Activated effector memory CD4-positive, alpha-beta T cell treated with anti-CD3 and anti-CD28 coated beads, Interleukin-2, amount 50 U/mL, for 16 hours (primary cell): ENCODE measurements around the gene NCAPH2.

Experiments
- DNase-seq: peaks from one replicate; pipeline ENCODE4 v3.0.0-alpha.2; 2020

Gene NCAPH2

DNA sequence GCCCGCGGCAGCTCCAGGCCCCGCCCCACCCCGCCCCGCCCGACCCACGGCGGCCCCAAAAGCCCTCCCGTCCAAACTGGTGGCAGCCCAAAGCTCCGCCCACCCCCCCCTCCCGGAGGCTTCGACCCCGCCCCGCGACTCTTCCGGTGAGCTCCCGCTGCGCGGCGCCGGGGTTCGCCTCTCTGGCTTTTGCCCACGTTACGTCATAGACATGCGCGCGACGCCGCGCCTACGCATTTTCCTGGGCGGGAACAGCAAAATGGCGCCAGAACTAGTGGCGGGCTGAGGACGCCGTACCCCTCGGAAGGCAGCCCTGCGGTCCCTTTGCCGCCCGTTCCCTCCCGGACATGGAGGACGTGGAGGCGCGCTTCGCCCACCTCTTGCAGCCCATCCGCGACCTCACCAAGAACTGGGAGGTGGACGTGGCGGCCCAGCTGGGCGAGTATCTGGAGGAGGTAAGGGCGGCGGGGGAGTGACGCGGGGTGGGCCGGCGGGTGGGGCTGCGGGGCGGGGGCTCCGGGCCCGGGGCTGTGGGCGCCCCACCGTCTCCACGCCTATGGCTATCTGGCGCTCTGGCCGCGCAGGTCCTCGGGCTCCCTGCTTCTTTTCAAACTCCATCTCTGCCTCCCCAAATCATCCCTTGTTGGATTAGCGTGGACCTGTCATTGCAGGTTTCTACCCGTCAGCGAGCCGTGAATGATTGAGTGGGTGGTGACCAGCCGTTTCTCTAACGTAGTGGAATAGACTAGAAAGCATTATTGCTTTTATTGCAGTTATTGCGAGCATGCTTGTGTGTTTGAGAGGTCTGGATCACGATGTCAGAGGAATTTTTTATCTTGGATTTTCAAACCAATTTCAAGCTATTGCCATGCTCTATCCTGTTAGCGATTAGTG lies at the start of gene NCAPH2:
TSS of gene NCAPH2 (plus strand) at position 234 of the 894 bp plus-strand sequence. CDS start at position 348, 114 bp downstream.
- peak; percentile 100 for DNase-seq

DNA sequence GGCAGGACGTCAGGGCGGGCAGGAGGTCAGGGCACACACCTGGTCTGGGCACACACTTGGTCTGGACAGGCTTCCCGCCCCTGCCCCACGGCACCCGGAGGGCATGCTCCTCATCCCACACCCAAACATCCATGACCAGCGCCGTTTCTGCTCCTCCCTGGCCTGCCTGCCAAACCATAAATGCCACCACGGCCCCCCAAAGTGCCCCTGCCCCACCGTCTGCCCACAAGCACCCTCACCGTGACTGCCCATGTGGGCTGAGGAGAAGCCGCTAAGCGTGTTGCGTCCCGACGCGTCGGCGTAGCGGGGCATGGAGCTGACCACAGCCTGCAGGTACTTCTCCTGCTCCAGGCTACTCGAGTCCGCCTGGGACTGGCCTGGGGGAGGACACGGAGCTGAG lies 49.0 kb upstream of the NCAPH2 start:
- DNase-seq: no peak

DNA sequence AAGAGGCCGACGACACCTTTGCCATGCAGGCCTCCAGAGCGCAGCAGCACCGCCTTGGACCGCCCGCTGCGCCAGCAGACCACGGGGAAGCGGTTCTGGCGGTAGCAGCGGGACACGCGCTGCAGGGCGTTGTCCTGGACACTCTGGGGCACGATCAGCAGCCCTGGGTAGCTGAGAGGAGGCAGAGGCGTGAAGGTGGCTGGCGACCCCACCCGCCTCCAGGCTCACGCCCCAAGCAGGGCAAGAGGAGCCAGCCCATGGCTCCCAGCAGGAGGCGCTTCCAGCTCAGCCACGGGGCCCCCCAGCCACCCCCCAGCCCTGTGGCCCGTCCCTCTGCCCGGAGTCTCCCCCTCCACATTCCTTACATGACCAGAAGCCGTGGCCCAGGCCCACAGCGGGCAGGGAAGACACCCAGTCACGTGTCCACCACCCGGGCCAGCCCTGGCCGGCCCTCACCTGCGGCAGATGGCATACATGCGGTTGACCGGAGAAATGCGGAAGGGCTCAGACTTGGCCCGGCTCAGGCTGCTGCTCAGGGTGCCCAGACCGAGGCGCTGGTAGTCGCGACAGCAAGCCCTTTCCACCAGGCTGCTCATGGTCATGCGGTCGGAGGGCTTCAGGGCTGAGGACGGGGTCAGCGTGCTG lies 48.4 kb upstream of the NCAPH2 start:
- no peak for DNase-seq

DNA sequence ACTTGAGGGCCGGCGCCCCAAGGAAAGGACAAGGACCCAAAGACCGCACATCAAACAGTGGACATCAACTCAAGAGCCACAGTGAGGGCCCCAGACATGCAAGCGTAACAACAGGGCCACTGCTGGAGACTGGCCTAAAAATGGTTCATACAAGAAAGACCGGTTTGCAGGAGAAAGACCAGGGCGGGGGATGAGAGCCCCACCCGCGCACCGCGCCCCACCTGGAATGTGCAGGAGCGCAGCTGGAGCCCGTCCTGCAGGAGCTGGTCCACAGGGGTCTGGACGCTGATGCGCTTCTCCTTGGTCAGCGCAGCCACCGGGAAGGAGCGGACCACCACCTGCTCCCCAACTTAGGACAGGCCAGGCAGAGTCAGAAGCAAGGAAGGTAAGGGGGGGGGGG lies 47.1 kb upstream of the NCAPH2 start:
- no peak for DNase-seq

DNA sequence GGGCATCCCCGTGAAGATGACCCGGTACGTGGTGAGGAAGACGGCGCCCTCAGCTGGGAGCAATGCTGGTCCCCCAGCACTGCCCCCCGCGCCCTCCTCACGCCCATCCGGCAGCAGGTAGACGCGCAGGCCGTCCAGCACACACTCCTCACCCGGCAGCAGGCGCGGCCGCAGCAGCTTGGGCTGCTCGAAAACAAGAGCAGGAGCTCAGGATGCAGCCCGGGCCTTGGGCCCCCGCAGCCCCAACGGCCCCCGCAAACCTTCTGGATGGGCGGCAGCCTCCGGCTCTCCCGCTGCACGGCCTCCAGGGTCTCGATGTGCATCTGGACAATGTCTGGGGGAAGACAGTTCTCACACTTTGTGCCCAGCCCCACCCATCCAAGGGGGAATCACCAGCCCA lies 46.5 kb upstream of the NCAPH2 start:
- no peak for DNase-seq

DNA sequence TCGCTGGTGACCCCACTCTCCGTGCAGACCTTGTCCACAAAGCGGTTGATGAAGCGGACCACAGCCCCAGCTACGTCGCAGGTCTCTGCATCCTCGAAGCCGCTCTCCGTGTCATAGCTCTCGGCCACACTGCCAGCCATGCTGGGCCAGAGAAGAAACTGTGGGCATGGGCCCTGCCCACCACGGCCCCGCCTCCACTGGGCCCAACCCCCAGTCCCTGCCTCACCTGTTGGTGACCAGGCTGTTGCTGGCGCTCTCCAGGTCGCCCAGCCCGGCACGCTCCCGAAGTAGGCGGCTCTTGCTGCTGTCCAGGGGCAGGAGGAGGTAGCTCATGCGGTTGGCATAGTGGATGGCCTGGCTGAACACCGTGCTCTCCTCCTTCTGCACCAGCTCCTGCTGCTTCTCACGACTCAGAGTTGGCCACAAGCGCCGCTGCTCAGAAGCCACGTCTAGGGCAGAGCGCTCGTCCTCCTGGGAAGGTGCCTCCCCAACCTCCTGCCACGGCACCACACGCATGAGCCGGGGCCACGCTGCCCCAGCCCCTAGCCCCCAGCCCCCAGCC lies 46.0 kb upstream of the NCAPH2 start:
- no peak for DNase-seq

DNA sequence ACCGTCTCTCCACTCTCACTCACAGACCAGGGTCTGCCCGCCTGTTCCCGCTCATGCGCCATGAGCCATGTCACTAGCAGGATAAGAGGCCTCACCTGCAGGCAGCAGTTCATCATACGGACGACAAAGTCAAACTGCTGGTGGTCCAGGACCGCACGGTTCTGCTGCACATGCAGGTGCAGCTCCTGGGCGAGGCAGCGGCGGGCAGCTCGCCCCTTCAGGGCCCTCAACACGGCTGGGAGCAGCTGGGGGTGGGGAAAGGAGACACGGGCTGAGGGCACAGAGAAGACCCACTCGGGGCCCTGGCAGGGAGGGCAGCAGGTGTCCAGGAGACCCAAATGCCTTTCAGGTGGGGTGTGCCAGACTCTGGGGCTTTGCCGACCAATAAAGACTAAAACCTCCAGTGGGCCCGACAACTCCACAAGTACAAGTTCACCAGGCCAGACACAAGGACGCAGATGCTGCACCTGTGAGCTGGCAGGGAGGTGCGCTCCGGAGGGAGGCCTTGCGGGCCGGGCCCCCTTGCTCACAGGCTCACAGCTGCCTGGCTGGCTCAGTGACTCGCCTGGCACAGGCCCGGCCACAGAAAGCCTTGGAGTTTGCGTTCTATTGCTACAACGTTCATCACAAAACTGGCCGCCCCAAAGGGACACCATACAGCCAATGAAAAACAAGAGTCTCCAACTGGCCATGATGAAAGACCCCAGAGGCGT lies 44.7 kb upstream of the NCAPH2 start:
- DNase-seq: no peak

DNA sequence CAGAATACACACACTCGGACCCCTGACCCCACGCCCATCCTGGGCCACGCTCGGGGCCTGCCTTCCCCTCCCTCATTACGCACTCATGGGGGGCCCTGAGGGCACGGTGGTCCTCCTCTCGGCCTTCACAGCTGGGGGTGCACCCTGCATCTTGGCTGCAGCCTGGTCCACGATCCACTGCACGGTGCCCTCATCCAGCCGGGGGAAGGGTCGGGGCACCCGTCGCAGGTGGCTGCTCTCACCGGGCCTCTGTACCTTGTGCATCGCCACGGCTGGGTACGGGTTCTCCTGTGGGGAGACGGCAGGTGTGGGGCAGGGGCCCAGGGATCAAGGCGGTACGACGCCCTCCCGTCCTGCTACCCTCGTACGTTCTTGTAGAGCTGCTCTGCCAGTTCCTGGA lies 43.6 kb upstream of the NCAPH2 start:
- DNase-seq: no peak

DNA sequence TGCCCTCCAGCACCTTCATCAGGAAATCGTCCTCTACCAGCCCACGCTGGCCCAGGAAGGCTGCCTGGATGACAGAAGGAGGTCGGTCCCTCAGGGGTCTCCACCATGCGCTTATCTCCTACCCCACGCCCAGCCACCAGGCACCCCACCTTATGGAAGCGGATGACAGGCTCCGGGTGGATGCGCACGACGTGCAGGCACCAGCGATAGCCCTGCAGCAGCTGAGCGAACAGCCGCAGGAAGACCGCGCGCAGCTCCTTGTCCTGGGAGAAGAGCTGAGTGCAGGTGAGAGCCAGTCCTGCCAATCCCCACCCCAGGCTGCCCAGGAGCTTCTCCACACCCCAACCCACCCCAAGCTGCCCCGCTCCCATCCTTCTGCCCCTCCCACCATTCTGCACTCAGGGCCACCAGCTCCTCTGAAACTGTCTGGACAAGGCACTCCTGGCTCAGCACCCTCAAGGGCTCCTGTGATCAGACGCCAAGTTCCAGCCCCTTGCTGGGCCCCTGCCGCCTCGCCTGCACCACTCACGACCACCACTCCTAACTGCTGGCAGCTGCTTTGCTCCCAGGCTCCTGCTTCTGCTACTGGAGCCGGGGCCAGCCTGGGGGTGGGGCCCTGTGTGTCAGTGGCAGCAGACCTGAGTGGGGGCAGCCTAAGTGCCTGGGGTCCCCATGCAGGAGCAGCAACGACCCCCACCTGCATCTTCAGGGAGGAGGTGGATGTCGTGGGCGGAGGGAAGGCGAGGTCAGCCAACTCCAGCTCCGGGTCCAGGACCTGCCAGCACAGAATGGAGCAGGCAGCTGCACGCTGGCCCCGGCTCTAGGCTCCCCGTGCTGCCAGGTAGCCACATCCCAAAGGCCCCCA lies 42.7 kb upstream of the NCAPH2 start:
- DNase-seq: no peak

DNA sequence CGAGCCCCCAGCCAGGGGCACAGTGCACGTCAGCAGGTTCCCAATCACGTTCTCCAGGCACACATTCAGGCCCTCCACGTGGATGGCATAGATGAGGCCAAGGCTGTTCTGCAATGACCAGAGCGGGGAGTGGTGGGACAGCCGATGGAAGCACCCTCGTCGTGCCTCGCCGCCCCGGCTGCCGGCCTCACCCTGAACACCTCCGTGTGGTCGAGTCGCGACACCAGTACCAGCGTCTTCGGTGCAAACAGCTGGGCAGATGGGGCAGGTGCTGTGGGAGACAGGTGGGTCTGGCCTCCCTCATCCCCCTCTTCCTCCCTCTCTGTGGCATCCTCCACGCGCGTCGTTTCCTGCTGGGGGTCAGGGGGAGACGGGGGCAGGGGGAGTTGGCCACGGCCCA lies 40.7 kb upstream of the NCAPH2 start:
- no peak for DNase-seq

DNA sequence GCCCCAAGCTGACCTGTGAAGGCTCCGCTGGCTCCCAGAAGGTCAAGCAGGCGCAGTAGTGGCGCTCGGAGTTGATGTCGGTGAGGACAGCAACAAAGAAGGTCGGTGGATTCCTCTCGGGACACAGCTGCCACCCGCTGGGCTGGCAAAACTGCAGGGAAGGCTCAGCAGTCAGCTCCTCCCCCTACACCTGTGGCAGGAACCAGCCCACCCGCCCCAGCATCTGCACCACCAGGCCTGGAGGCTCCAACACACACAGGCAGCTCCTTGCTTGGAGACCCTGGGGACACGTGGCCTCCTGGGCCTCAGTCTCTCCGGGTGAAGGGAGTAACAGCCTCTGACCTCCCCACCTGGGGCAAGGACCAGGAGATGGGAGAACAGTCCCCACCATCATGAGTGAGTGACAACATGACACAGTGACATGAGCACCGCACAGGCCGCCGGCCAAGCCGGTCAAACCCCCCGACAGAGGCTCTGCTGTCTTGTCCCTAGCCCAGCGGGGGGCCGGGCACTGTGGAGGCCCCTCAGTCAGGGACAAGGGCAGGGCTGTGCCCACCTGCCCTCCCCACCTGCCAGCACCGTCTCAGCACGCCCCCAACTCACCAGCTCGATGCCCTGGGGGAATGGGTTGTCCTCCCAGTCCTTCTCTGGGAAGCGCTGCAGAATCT lies 40.1 kb upstream of the NCAPH2 start:
- no peak for DNase-seq

DNA sequence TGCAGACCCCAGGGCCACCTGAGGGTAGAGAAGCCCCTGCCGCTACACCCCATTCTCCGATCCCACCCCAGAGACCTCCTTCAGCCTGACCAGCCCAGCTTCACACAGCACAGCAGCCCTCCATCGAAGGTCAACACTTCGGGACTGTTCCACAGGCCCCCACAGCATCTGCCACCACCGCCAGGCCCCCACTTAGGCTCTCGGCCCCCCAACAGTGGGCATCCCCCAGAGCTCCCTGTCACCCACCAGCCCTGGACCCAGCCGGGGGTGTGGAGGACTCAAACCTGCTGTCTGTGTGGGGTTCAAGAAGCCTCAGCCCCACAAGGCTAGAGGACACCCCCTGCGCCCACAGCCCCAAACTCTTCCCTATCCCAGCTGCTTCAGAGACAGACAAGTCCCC lies 39.4 kb upstream of the NCAPH2 start:
- DNase-seq: no peak

DNA sequence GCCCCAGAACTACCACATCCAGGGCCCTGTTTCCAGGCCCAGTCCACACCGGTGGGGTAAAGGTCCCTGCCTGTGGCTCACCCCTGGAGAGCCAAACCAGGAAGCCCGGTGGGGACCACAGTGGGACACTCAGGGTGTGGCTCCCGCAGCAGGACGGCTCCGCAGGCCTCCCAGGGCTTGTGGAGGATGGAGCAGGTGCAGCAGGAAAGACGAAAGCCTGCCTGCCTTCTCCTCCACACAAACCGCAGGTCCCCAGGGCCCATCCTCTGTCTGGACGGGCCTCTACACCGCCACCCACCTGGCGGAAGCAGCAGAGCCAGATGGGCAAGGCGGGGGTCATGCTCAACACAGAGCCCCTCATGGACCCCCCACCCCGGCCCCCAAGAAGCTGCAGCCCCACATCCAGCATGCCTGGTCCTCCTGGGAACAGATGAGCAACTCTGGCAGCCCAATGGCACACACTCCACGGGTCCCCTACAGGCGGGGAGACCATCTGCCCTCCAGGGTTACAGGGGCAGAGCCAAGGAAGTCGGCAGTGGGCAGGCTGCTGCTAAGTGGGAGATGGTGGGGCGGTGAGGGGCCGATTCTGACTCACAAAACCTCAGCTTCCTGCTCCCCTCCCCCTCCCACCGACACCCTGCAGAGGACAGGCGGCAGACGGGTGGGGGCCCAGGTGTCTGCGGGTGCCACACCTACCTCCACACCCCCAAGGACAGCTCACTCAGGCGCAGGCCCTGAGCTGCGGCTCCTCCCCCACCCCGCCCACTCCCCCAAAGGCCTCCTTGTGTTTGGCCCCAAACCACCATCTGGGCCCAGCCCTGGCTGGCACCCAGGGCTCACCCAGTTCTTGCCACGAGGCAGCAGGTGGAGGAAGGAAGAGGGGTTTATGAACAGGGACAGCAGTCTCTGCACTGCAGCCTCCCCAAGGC lies 38.4 kb upstream of the NCAPH2 start:
- DNase-seq: peak; percentile 97

DNA sequence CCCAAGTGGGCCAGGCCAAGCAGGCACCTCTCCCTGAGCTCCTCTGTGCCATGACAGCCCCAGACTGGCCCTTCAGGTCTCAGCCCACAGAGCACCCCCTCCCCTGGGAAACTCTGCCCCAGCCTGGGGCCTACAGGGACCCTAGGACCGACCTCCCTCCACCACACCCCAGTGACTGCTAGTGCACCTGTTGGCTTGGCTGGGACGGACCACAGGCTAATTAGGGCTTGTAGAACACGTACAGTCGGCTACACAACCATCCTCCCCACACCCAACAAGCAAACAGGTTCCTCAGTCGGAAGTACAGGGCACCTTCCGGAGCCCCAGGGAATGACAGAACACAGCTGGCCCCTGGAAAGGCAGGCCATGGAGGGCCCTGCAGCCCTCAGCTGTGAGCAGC lies 37.5 kb upstream of the NCAPH2 start:
- DNase-seq: no peak

DNA sequence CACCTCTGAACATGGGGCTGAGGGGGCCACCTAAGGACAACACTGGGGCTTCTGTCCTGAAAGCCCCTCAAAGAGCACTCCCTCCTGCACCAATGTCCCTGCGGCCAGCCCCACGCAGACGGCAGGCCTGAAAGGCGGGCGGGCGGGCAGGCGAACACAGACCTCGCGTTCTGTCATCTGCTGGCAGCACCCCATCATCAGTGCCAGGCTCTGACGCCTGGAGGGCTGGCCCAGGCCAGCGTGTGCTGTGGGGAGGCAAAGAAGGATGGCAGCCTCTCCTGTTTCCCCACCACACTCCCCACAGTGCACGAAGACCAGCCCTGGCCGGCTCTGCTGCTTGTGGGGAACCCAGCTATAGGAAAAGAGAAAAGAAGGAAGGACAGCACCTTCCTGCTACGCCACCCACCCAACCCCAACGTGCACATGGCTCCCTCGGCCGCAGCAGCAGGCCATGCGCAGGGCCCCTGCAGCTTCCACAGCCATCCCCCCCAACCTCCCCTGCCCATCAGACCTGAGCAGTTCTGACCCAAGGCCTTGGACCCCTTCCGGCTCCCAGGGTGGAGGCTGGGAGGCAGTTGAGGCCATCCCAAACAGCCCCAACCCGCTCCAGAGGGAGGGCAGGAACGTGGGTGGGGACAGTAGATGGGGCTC lies 36.7 kb upstream of the NCAPH2 start:
- DNase-seq: no peak

DNA sequence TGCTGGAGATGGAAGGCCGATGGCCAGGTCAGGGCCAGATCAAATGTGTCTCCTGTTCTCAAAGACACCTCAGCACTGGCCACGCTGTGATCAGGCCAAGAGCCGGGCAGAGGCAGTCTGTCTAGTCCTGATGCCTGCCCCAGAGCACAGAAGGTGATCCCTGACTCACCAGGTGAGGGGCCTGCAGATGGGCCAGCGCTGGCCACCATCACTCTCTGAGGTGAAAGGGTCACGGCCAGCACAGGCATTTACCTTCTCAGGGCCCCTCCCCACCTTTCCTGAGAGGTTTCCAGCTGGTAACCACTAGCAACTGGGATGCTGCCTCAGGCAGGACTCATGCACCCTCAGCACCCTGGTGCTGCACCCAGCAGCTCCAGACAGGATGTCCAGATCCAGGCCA lies 36.1 kb upstream of the NCAPH2 start:
- no peak for DNase-seq

DNA sequence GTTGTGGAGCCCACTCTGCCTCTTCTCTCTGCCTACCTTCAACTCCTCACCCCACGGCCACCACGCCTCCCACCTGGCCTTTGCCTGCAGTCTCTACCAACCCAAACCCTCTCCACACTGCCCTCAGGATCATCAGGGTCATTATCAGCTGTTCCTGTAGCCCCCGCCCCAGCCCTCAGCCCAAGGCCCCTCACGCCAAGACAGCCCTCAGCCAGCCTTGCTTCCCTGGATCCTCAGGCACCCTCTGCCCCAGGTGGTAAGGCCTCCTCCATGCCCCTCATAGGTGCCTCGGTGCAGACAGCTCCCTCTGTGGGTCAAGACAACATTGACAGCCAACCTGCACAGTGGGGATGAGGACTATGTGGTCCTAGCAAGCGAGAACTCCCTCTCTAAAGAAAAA lies 34.9 kb upstream of the NCAPH2 start:
- peak; percentile 82 for DNase-seq

DNA sequence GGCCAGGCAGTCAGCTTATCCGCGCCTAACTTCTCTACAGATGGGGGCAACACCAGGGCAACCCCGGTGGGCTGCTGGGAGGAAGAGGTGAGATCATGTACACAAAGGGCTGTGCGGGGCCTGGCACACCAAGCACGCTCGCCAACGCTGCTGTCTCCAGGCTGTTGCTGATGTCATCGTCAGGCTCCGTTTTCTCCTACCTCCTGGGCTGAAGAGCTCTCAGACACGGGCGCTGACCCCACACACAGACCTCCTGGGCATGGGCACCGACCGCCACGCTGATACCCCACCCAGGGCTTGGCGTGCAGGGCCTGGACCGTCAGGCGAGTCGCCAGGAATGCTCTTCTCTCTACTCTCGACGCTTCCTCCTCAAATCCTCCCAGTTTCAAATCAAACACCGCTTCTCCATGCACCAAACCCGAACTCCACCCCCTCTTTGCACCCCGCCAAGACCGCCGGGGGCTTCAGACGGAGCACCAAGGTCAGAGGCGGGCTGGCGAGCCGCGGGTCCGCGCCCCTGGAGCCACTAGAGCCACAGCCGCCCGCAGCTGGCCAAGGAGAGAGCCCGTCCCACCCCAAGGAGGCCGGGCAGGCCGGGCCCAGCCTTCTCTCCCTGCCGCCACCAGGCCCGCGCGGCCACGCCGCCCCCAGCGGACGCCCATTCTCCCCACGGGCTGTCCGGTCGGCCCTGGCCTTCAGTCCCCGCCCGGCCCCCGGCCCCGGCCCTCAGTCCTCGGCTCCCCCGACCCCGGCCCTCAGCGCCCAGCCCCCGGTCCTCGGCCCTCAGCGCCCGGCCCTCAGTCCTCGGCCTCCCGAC lies 34.0 kb upstream of the NCAPH2 start:
- DNase-seq: peak; percentile 74
